OCI-LY3 (cell line): Measurements from ENCODE around the gene CARS2.
A peak's percentile ranks its signal among the peaks of the same experiment; 100 is the strongest.

ENCODE experiments used
- H2AFZ ChIP-seq: fragments of 200-600, 300-600 bp; shearing (Covaris generic); 2 replicates; pipeline ENCODE4 v1.6.0; 2014; ENCODE audit warnings: antibody characterized with exemption, low read depth, low read length
- H3K27ac ChIP-seq: fragments of 200-600, 300-600 bp; sonication (generic); 2 replicates; pipeline ENCODE4 v1.5.1; 2014; ENCODE audit warnings: mild to moderate bottlenecking, low read length, moderate library complexity, mixed read lengths
- H3K27me3 ChIP-seq: fragments of 200-600, 300-600 bp; sonication (generic); 2 replicates; pipeline ENCODE4 v1.6.1; 2014; ENCODE audit warnings: low read depth, low read length, mixed read lengths
- H3K36me3 ChIP-seq: fragments of 200-600, 300-600 bp; sonication (generic); replicated peaks from 2 replicates; pipeline ENCODE3; 2014; ENCODE audit warnings: low read depth, low read length, mixed read lengths
- H3K4me1 ChIP-seq: fragments of 300-600, 200-600 bp; sonication (generic); 2 replicates; pipeline ENCODE4 v1.6.1; 2014; ENCODE audit warnings: low read length, mixed read lengths
- H3K4me2 ChIP-seq: fragments of 200-600, 300-600 bp; sonication (generic); 2 replicates; pipeline ENCODE4 v1.6.1; 2014; ENCODE audit warnings: low read length, mixed read lengths
- H3K4me3 ChIP-seq: fragments of 300-600, 200-600 bp; sonication (generic); 2 replicates; pipeline ENCODE4 v1.5.1; 2014; ENCODE audit warnings: antibody characterized with exemption, mild to moderate bottlenecking, low read length, moderate library complexity
- H3K79me2 ChIP-seq: fragments of 300-600, 200-600 bp; shearing (Covaris generic); 2 replicates; pipeline ENCODE4 v1.6.1; 2014; ENCODE audit warnings: mild to moderate bottlenecking, low read length, mixed read lengths
- H3K9ac ChIP-seq: fragments of 300-600, 200-600 bp; shearing (Covaris generic); 2 replicates; pipeline ENCODE4 v1.6.0; 2014; ENCODE audit warnings: mild to moderate bottlenecking, low read length, moderate library complexity
- H3K9me3 ChIP-seq: fragments of 200-600, 300-600 bp; shearing (Covaris generic); 2 replicates; pipeline ENCODE4 v1.6.1; 2014; ENCODE audit warnings: low read length, mixed read lengths; ENCODE audit not compliant: insufficient read depth
- H4K20me1 ChIP-seq: fragments of 200-600, 300-600 bp; sonication (generic); 2 replicates; pipeline ENCODE4 v1.6.1; 2016; ENCODE audit warnings: low read length, mixed read lengths; ENCODE audit not compliant: insufficient read depth
- EZH2phosphoT487 ChIP-seq: fragments of 200-600 bp; shearing (Covaris generic); IDR thresholded peaks from 2 replicates; pipeline ENCODE4 v1.6.1; 2018; ENCODE audit warnings: antibody characterized with exemption, mixed run types, low read depth
- TF ChIP-seq, protein P1 (sequence below): fragments of 200-600, 300-600 bp; sonication (generic); IDR thresholded peaks from 2 replicates; pipeline ENCODE4 v1.5.1; 2014; ENCODE audit warnings: antibody characterized with exemption, low read length, low read depth

Gene CARS2

DNA sequence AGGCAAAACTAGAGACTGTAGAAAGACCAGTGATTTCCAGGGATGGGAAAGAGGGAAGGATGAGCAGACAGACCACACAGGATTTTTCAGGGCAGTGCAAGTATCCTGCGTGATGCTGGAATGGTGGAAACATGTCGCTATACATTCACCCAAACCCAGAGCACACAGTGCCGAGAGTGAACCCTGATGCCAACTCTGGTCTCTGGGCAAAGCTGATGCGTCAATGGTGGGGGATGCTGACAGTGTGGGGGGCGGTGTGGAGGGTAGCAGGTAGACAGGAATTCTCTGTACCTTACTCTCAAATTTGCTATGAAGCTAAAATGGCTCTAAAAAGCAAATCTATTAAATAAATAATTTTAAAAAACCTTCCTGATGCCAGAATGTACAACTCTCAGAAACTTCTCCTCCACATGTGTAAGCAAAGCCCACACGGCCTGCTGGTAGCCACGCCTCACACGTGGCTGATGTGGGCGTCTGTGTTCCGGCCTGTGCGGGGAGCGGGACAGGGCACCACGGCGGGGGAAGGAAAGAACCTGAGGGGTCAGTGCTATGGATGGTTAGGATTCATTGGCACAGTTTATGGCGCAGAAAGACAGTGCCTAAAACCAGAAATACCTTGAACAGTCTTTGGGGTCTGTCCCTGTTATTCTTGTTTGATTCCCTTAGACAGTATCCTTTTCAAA lies 23.9 kb downstream of the CARS2 start:
- H3K4me1 ChIP-seq = peaks cover 10% of the 10 kb centered on the region
- TF ChIP-seq, protein P1, sequence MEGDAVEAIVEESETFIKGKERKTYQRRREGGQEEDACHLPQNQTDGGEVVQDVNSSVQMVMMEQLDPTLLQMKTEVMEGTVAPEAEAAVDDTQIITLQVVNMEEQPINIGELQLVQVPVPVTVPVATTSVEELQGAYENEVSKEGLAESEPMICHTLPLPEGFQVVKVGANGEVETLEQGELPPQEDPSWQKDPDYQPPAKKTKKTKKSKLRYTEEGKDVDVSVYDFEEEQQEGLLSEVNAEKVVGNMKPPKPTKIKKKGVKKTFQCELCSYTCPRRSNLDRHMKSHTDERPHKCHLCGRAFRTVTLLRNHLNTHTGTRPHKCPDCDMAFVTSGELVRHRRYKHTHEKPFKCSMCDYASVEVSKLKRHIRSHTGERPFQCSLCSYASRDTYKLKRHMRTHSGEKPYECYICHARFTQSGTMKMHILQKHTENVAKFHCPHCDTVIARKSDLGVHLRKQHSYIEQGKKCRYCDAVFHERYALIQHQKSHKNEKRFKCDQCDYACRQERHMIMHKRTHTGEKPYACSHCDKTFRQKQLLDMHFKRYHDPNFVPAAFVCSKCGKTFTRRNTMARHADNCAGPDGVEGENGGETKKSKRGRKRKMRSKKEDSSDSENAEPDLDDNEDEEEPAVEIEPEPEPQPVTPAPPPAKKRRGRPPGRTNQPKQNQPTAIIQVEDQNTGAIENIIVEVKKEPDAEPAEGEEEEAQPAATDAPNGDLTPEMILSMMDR = no peak
- no peak for TF ChIP-seq EZH2phosphoT487
- no peak overlapping the region for H3K4me2 ChIP-seq
- H4K20me1 ChIP-seq = 0 out of 2 replicates have a peak, but pooled peaks cover 7% of the 10 kb centered on the region
- H3K36me3 ChIP-seq = peaks cover 36% of the 10 kb centered on the region
- H3K4me3 ChIP-seq = no peak overlapping the region
- H3K27me3 ChIP-seq = no peaks in the 10 kb centered on the region
- H3K9me3 ChIP-seq = no peaks in the 10 kb centered on the region
- H3K9ac ChIP-seq = no peak overlapping the region
- H3K27ac ChIP-seq = no peak overlapping the region
- H3K79me2 ChIP-seq = peaks cover 4% of the 10 kb centered on the region; the same call in 1 of the 2 replicates
- H2AFZ ChIP-seq = no peak overlapping the region

DNA sequence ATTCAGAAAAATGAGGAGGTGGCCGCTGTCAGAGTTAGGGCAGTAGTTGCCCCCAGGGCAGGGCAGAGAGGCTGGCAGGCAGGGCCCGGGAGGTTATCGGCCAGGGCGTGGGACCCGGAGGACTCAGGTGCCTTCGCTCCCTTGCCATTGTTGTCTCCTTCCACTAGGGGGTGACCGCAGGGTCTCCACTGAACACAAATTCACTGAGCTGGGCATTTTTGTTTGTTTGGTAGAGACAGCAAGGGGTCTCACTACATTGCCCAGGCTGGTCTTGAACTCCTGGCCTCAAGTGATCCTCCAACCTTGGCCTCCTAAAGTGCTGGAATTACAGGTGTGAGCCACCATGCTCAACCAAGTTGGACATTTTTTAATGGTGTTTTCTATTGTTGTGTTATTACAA lies 25.1 kb downstream of the CARS2 start:
- Histone ChIP-seq H3K27me3 (no peaks in the 10 kb centered on the region), H3K9me3 (no peaks in the 10 kb centered on the region), H2AFZ (no peak overlapping the region), H3K9ac (no peak overlapping the region), H3K4me3 (no peak overlapping the region), H3K36me3 (peaks cover 33% of the 10 kb centered on the region), H3K79me2 (peaks cover 4% of the 10 kb centered on the region; the same call in 1 of the 2 replicates), H3K4me2 (no peak overlapping the region), H4K20me1 (0 out of 2 replicates have a peak, but pooled peaks cover 7% of the 10 kb centered on the region), H3K27ac (no peak overlapping the region), H3K4me1 (peaks cover 20% of the 10 kb centered on the region)
- TF ChIP-seq, protein P1 = peak; percentile 45
- TF ChIP-seq EZH2phosphoT487 = no peak

DNA sequence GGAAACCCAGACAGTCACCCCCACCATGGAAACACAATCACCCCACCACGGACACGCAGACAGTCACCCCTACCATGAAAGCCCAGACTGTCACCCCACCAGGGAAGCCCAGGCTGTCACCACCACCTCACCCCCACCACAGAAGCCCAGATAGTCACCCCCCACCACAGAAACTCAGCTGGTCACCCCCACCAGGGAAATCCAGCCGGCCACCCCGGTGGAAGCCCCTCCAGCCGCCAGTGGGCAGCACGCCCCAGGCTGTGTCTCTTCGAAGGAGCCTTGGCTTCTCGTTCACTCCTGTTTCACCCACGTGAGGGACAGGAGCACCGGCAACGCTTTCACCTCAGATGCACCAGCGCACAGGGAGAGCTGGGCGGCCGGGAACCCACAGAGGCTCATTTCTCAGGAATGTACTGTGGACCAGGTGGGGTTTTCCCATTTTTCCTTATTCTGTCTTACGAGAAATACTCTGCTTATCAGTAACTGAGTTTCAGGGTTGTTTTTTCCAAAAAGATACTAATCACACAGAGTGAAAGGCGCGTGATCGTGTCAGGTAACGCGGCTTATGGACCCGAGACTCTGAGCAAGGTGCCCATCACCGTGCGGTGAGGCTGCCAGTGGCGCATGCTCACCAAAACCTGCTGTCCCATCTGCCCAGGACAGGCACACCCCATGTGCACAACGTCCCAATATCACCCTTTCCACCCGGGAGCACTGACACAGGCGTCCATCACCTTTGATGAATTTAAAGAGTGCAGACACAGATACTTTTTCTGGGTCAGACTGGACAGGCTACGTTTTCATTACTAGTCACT lies 28.0 kb downstream of the CARS2 start:
- Histone ChIP-seq H3K36me3 (peaks cover 26% of the 10 kb centered on the region), H4K20me1 (0 out of 2 replicates have a peak, but pooled peaks cover 7% of the 10 kb centered on the region), H3K4me1 (peaks cover 25% of the 10 kb centered on the region), H3K9ac (no peak overlapping the region), H3K4me2 (no peak overlapping the region), H3K27me3 (no peaks in the 10 kb centered on the region), H3K9me3 (no peaks in the 10 kb centered on the region), H3K4me3 (no peak overlapping the region), H3K79me2 (peaks cover 4% of the 10 kb centered on the region; the same call in 1 of the 2 replicates), H2AFZ (no peak overlapping the region), H3K27ac (no peak overlapping the region)
- TF ChIP-seq, protein P1 = no peak
- TF ChIP-seq EZH2phosphoT487 = no peak
